ENCODE results near the gene AS3MT.

DNA sequence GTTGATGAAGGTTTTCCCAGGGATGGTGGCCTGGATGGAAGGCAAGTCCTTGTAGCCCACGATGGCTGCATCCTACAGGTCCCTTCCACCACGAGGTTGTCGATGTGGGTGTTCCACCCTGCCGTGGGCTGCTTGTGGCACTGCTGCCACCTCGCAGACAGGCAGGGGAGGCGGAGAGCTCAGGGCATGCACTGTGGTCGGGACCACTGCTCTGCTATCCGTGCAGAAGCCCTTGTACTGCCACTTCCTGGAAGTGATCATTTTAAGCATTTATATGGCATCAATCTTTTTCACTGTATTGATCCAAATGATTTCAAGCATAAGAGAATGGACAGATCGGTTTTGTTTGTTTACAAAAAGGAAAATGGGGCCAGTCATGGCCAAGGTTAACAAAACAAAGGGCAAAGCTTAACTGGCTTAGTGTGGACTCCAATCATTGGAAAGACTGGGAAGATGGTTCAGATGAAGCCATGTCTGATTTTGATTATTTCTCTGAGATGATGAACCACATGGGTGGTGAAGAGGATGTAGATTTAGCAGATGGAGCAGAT lies 23.8 kb upstream of the AS3MT start:
- TF ChIP-seq NFIC (IDR thresholded peaks at IDR 0.05) (no peak), YY1 (IDR thresholded peaks at IDR 0.05; ENCODE audit: low read depth) (no peak), EP300 (IDR thresholded peaks at IDR 0.05; ENCODE audit: borderline replicate concordance) (no peak), CEBPB (IDR thresholded peaks at IDR 0.05) (no peak), MAX (IDR thresholded peaks at IDR 0.05) (no peak), USF1 (IDR thresholded peaks at IDR 0.05) (no peak)
- TF ChIP-seq, protein P1, sequence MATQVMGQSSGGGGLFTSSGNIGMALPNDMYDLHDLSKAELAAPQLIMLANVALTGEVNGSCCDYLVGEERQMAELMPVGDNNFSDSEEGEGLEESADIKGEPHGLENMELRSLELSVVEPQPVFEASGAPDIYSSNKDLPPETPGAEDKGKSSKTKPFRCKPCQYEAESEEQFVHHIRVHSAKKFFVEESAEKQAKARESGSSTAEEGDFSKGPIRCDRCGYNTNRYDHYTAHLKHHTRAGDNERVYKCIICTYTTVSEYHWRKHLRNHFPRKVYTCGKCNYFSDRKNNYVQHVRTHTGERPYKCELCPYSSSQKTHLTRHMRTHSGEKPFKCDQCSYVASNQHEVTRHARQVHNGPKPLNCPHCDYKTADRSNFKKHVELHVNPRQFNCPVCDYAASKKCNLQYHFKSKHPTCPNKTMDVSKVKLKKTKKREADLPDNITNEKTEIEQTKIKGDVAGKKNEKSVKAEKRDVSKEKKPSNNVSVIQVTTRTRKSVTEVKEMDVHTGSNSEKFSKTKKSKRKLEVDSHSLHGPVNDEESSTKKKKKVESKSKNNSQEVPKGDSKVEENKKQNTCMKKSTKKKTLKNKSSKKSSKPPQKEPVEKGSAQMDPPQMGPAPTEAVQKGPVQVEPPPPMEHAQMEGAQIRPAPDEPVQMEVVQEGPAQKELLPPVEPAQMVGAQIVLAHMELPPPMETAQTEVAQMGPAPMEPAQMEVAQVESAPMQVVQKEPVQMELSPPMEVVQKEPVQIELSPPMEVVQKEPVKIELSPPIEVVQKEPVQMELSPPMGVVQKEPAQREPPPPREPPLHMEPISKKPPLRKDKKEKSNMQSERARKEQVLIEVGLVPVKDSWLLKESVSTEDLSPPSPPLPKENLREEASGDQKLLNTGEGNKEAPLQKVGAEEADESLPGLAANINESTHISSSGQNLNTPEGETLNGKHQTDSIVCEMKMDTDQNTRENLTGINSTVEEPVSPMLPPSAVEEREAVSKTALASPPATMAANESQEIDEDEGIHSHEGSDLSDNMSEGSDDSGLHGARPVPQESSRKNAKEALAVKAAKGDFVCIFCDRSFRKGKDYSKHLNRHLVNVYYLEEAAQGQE (IDR thresholded peaks at IDR 0.05; ENCODE audit: low read depth): no peak
